GF-D8 (cell line): ENCODE measurements around the gene TMEM222.
A peak's percentile ranks its signal among the peaks of the same experiment; 100 is the strongest.
"Not testable (repeated sequence)": the region's sequence is repeated elsewhere in the genome, so short reads cannot be mapped to it uniquely, and the experiment has no call there.

Experiments
- DNase-seq: peaks from one replicate; lab custom pipeline; 2025; lab: John Stamatoyannopoulos, UW

TMEM222 gene

GRCh38 chr1:27321813-27322568 lies at the start of gene TMEM222:
TMEM222 (plus strand) TSS chr1:27322163; CDS start chr1:27322198, 35 bp downstream.
- DNase-seq, result peak; percentile 94

GRCh38 chr1:27274204-27274603 lies 47.8 kb upstream of the TMEM222 start:
- DNase-seq, result no peak

- DNase-seq, result peak; percentile 22
These were observed 46.3 kb upstream of the TMEM222 start for GRCh38 chr1:27275696-27276095.

GRCh38 chr1:27284425-27285273 lies 37.3 kb upstream of the TMEM222 start:
- peak; percentile 11 for DNase-seq

- no peak for DNase-seq
These were observed 36.7 kb upstream of the TMEM222 start for GRCh38 chr1:27285274-27285660.

- DNase-seq, result not testable (repeated sequence)
These were observed 36.1 kb upstream of the TMEM222 start for GRCh38 chr1:27285821-27286220.

GRCh38 chr1:27289125-27289524 lies 32.8 kb upstream of the TMEM222 start:
- not testable (repeated sequence) for DNase-seq

GRCh38 chr1:27290581-27290980 lies 31.4 kb upstream of the TMEM222 start:
- DNase-seq, result no peak

- DNase-seq, result no peak
These were observed 29.9 kb upstream of the TMEM222 start for GRCh38 chr1:27292106-27292505.

GRCh38 chr1:27293915-27294314 lies 28.0 kb upstream of the TMEM222 start:
- DNase-seq, result no peak

- DNase-seq, result no peak
These were observed 25.1 kb upstream of the TMEM222 start for GRCh38 chr1:27296773-27297291.

GRCh38 chr1:27297903-27298302 lies 24.1 kb upstream of the TMEM222 start:
- no peak for DNase-seq

- no peak for DNase-seq
These were observed 23.2 kb upstream of the TMEM222 start for GRCh38 chr1:27298632-27299384.

GRCh38 chr1:27299385-27300271 lies 22.3 kb upstream of the TMEM222 start:
- DNase-seq, result no peak

- peak; percentile 55 for DNase-seq
These were observed 21.5 kb upstream of the TMEM222 start for GRCh38 chr1:27300341-27301051.

- DNase-seq, result no peak
These were observed 20.9 kb upstream of the TMEM222 start for GRCh38 chr1:27301052-27301422.

- DNase-seq, result no peak
These were observed 20.3 kb upstream of the TMEM222 start for GRCh38 chr1:27301582-27302199.

GRCh38 chr1:27302612-27303011 lies 19.4 kb upstream of the TMEM222 start:
- no peak for DNase-seq

- no peak for DNase-seq
These were observed 18.5 kb upstream of the TMEM222 start for GRCh38 chr1:27303509-27303908.

- no peak for DNase-seq
These were observed 15.9 kb upstream of the TMEM222 start for GRCh38 chr1:27306071-27306470.
